HG03196 (cell line): ENCODE measurements around the gene CPT1A.

Experiments
- ATAC-seq: cut with Tn5 transposase; IDR thresholded peaks from one replicate; pipeline ENCODE4 v1.9.1; 2021; ENCODE audit not compliant: unreplicated experiment

CPT1A gene

DNA sequence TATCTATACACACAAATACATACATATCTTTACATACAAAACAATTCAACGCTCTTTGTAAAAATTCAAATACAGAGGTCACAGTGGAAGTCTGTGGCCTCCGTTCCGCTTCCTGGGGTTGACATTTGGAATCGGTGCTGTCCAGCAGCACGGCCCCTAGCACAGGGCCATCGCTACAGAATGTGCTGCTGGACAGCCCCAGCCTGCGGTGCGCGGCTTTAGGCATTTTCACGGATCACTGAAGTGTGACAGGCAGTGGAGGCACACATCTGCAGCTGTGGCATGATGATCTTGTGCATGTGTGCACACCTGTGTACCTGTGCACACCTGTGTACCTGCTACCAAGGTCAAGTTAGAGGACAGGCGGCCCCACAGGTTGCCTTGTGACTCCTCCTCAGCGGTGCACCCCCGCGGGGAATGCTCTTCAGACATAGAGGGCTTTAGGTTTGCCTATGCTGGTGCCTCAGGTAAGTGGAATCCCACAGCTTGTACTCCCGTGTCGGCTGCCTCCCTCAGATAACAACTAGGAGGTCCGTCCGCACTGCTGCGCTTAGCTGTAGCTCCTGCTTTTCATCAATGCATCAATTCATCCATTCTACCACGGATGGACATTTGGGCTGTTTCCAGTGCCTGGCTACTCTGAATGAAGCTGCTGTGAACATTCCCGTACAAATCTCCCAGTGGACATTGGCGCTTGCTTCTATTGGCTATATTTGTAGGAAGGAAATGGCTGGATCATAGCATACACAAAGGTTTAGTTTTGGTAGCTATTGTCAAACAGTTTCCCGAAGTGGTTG lies 127.5 kb downstream of the CPT1A start:
- no peak for ATAC-seq

GRCh38 chr11:68711114-68711513 lies 130.6 kb downstream of the CPT1A start:
- no peak for ATAC-seq

DNA sequence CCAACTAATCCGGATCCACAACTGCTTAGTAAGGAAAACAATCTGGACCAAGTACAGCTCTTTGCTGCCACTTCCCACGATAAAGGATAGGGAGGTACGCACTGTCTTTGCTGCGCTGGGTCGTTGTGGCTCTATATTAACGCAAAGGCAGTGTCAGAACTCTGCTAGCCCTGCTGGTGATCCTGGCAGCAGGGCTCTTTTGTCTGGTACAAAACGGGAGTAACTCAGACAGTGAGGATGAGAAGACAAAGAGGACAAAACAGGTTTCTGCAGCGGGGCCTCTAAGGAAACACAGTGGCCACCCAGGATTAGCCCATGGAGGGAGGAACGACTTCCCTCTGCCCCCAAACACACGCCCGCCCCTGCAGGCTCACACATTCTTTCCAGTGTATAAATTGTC lies 131.3 kb downstream of the CPT1A start:
- no peak for ATAC-seq

GRCh38 chr11:68709062-68709461 lies 132.7 kb downstream of the CPT1A start:
- ATAC-seq = no peak

DNA sequence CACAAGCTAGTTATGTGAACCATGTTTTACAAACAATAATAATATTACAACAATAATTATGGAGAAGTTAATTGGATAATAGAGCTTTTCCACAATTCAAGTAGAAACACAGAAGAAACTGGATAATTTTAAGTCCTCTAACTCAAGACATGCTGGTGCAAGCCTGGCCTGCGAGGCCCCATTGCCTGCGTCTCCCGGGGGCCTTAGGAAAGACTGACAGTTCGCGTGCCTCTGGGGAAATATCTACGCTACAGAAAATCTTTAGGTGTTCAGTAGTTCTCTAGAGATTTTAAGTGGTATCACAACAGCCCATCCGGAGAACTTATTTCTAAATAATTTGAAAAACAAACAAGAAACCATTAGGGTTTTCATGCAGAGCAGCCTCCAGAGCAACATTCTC lies 134.2 kb downstream of the CPT1A start:
- ATAC-seq = no peak

DNA sequence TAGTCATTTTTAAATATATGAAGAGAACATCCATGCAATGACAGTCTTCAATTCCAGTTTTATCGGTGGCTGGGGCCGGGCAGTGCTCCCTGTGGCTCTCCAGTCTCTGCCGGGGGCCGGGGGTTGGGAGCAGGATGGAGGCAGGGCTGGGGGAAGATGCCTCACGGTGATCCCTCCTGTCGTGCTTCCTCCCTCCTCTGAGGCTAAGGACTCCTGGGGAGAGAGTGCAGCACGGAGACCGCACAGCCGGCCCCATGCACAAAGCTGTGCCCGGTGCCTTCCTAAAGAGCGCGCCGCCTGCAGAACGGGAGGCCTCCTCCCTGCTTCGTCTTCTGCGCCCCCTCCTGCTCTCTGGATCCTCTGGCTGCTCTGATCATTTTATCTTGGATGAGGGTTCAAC lies 136.8 kb downstream of the CPT1A start:
- no peak for ATAC-seq
